ENCODE measurements around the gene TSC1.

- TF ChIP-seq CTCF (conservative IDR thresholded peaks at IDR 0.05) (no peak), ZFX (IDR thresholded peaks at IDR 0.05) (no peak)
These were observed 33.7 kb upstream of the TSC1 start for GRCh38 chr9:132978112-132978450.
